T follicular helper cell (primary cell): ENCODE data around the gene TMEM272.

Experiments used
- DNase-seq: peaks from one replicate; pipeline ENCODE4 v3.0.0-alpha.2; 2020; ENCODE audit warnings: low read depth
- total RNA-seq, 2 experiments: gene quantifications; one replicate each; lab custom pipeline; 2026; lab: John Stamatoyannopoulos, UW

The TMEM272 gene
- total RNA-seq, result 0.61 to 1.0 reads per million in 2 experiments

- peak; percentile 20 for DNase-seq
Observed at GRCh38 chr13:51844862-51845573, at the start of gene TMEM272. TSS of gene TMEM272 (minus strand) at chr13:51845177. CDS start at chr13:51838530, 6,647 bp downstream.

GRCh38 chr13:51894239-51894638, 49.3 kb upstream of the TMEM272 start:
- DNase-seq, result no peak

GRCh38 chr13:51892657-51893056, 47.7 kb upstream of the TMEM272 start:
- DNase-seq, result no peak

GRCh38 chr13:51887468-51887867, 42.5 kb upstream of the TMEM272 start:
- no peak for DNase-seq

GRCh38 chr13:51885651-51886050, 40.7 kb upstream of the TMEM272 start:
- DNase-seq, result no peak

- no peak for DNase-seq
Observed at GRCh38 chr13:51883226-51883600, 38.2 kb upstream of the TMEM272 start.

GRCh38 chr13:51882570-51883225, 37.7 kb upstream of the TMEM272 start:
- DNase-seq, result no peak

- DNase-seq, result no peak
Observed at GRCh38 chr13:51881296-51881695, 36.3 kb upstream of the TMEM272 start.

GRCh38 chr13:51879133-51879532, 34.2 kb upstream of the TMEM272 start:
- DNase-seq, result no peak

GRCh38 chr13:51874651-51875050, 29.7 kb upstream of the TMEM272 start:
- no peak for DNase-seq

GRCh38 chr13:51873837-51874236, 28.9 kb upstream of the TMEM272 start:
- DNase-seq, result no peak

GRCh38 chr13:51873117-51873798, 28.3 kb upstream of the TMEM272 start:
- DNase-seq, result no peak

GRCh38 chr13:51870616-51871015, 25.6 kb upstream of the TMEM272 start:
- no peak for DNase-seq

GRCh38 chr13:51869916-51870315, 24.9 kb upstream of the TMEM272 start:
- DNase-seq, result no peak

- DNase-seq, result no peak
Observed at GRCh38 chr13:51867062-51867461, 22.1 kb upstream of the TMEM272 start.

GRCh38 chr13:51865838-51866237, 20.9 kb upstream of the TMEM272 start:
- no peak for DNase-seq

- DNase-seq, result no peak
Observed at GRCh38 chr13:51862957-51863356, 18.0 kb upstream of the TMEM272 start.

- no peak for DNase-seq
Observed at GRCh38 chr13:51861723-51862300, 16.8 kb upstream of the TMEM272 start, which contains the start of gene CCDC70. TSS of gene CCDC70 (plus strand) at chr13:51861969. CDS start at chr13:51865412, 3,443 bp downstream.

- DNase-seq, result no peak
Observed at GRCh38 chr13:51858433-51859247, 13.7 kb upstream of the TMEM272 start.

- DNase-seq, result no peak
Observed at GRCh38 chr13:51856998-51857397, 12.0 kb upstream of the TMEM272 start.

GRCh38 chr13:51856027-51856736, 11.2 kb upstream of the TMEM272 start:
- no peak for DNase-seq
